HG02798 (cell line): ENCODE measurements around the gene NXF1.

ENCODE experiments used
- ATAC-seq: cut with Tn5 transposase; IDR thresholded peaks from one replicate; pipeline ENCODE4 v1.9.1; 2021; ENCODE audit warnings: mild to moderate bottlenecking; ENCODE audit not compliant: unreplicated experiment, poor library complexity

Gene NXF1

GRCh38 chr11:62747475-62748160, 57.6 kb downstream of the NXF1 start:
- ATAC-seq = no peak
